GM21786 (cell line): ENCODE measurements around the gene CDH24.

Source experiments
- ATAC-seq: cut with Tn5 transposase; IDR thresholded peaks from one replicate; pipeline ENCODE4 v1.9.1; 2021; ENCODE audit not compliant: unreplicated experiment

The CDH24 gene, protein sequence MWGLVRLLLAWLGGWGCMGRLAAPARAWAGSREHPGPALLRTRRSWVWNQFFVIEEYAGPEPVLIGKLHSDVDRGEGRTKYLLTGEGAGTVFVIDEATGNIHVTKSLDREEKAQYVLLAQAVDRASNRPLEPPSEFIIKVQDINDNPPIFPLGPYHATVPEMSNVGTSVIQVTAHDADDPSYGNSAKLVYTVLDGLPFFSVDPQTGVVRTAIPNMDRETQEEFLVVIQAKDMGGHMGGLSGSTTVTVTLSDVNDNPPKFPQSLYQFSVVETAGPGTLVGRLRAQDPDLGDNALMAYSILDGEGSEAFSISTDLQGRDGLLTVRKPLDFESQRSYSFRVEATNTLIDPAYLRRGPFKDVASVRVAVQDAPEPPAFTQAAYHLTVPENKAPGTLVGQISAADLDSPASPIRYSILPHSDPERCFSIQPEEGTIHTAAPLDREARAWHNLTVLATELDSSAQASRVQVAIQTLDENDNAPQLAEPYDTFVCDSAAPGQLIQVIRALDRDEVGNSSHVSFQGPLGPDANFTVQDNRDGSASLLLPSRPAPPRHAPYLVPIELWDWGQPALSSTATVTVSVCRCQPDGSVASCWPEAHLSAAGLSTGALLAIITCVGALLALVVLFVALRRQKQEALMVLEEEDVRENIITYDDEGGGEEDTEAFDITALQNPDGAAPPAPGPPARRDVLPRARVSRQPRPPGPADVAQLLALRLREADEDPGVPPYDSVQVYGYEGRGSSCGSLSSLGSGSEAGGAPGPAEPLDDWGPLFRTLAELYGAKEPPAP

GRCh38 chr14:23056956-23057756, at the start of gene CDH24:
Gene CDH24, minus strand, starts transcription at chr14:23057520. Its CDS starts 1,787 bp downstream, at chr14:23055733.
- peak; percentile 39 for ATAC-seq

GRCh38 chr14:23106747-23107045, 49.4 kb upstream of the CDH24 start:
- no peak for ATAC-seq

GRCh38 chr14:23105348-23105824, 48.1 kb upstream of the CDH24 start:
- ATAC-seq, result no peak

DNA sequence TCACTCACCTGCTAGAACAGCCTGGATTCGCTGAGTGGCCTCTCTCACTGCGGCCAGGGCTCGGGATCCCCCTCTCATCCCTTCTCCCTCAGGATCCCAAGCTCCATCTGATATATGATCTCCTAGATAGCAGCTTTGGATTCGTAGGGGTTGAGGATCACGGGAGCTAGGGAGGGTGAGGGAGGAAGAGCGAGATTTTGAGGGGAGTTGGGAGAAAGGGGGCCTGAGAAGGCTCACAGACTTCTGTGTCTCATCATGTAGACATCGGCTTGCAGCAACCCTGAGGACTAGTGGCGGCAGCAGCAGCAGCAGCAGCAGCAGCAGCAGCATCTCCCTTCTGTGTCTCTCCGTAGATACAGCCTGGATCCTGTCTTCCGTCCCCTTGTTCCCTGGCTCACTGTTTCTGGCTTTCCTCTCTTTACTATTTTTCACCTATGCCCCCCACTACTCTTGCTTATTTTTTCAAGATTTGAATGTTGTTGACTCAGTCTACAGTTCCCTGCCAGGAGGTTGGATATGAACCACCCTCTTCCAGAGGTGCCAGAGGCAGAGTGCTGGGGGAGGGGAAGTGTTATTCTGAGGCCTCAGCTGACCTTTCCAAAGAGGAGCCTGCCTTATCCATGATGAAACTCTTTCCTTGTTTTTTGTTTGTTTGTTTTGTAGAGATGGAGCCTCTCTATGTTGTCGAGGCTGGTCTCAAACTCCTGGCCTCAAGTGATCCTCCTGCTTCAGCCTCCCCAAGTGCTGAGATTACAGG, 47.4 kb upstream of the CDH24 start, which contains the start of gene CIROP:
TSS of gene CIROP (minus strand) at position 399 of the 757 bp plus-strand sequence. CDS start at position 330, 69 bp downstream.
- no peak for ATAC-seq

GRCh38 chr14:23104070-23104590, 46.8 kb upstream of the CDH24 start:
- ATAC-seq, result no peak

- ATAC-seq, result no peak
Observed at GRCh38 chr14:23103581-23103980, 46.3 kb upstream of the CDH24 start.

- no peak for ATAC-seq
Observed at GRCh38 chr14:23102801-23103200, 45.5 kb upstream of the CDH24 start.

- no peak for ATAC-seq
Observed at GRCh38 chr14:23101986-23102625, 44.8 kb upstream of the CDH24 start.

GRCh38 chr14:23101213-23101970, 44.1 kb upstream of the CDH24 start:
- no peak for ATAC-seq

- ATAC-seq, result no peak
Observed at GRCh38 chr14:23099212-23099861, 42.0 kb upstream of the CDH24 start.

- ATAC-seq, result no peak
Observed at GRCh38 chr14:23097786-23098185, 40.5 kb upstream of the CDH24 start.

DNA sequence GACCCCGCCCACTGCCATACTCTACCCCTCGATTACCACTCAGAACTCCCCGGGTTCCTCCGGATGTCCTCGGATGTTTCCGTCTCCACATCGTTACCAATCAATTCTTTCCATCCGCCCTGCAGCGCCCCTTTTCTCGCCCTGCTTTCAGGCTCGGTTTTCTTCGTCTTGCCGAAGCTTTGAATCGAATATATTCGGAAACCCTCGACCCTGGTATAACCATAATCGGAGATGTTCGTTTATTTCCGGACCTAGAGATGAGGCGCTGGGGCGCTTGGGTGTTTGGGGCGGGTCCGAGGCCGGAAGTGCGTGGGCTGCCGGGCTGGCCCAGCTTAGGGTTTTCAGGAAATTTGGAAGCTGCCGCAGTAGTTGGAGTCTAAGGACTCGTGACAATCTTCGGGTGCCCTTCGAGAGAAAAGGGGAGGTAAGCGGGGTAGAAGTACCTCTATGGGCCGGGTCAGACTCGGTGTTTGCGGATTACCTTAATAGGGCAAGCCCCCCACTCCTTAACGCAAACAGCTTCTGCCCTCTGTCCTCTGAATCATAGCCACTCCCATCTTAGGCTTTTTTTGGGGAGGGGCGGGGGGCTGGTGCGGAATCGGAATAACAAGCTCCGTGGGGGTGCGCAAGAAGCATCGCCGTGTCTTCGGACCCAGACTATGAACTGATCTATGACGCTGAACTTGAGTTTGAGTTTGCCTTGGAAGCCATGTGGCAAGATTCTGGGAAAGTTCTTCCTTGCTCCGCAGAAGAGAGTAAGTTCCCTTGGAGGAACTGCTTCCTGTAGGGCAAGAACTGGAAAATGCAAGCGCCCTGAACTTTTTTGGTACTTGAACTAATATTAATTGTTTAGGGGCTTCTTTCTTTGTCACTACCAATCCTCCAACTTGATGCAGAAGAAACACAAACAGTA, 38.1 kb upstream of the CDH24 start, which contains the start of gene C14orf119:
TSS of gene C14orf119 (plus strand) at position 310 of the 913 bp plus-strand sequence. CDS start 2,154 bp downstream, outside the sequence.
- peak; percentile 94 for ATAC-seq

- ATAC-seq, result peak; percentile 27
Observed at GRCh38 chr14:23094666-23095195, 37.4 kb upstream of the CDH24 start, which contains the start of gene ACIN1. Gene ACIN1, minus strand, starts transcription at chr14:23095136. Its CDS starts 24 bp downstream, at chr14:23095112.

DNA sequence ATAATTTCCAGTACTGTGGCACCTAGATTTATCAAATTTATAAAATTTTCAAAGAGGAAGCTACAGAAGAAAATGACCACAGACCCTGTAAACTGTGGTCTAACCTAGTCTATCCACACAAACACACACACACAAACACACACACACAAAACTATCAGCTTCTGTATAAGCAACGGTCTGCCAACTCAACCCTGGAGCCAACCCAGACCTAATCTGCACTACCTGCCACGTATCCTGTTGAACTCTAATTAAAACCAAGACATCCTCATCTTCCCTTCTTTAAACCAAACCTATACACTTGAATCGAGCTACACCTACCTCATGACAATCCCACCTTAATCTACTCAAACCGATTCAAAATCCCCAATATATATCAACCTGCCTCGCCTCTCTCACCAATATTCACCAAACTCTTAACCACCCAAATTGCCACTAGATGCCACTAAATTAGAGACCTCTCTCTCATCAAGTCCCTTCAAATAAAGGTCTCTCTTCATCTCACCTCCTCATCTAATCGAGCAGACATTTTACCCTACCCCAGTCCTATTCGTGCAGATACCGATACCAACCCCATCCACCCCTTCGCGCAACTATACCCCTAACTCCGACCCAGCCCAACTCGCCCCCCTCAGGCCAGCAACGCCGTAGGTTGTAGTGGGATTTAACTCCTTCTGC, 36.8 kb upstream of the CDH24 start:
- ATAC-seq, result no peak

DNA sequence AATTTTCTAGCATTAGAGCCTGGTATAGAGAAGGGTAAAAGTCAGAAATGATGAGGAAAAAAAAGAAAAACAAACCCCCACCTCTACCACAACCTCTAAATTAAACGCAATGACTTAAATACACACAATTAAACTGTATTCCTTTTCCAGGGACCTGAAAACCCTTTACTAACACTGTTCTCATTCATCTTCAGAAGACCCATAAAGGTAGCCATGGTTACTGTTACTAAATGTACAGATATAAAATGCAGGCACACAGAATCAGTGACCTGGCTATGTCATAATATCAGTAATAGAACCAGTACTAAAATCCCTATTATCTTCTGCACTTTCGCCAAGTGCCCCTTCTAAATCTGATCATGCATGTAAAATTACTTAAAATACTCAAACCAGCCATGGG, 36.2 kb upstream of the CDH24 start:
- no peak for ATAC-seq

GRCh38 chr14:23093104-23093503, 35.8 kb upstream of the CDH24 start:
- ATAC-seq, result no peak
